HCT116 (cell line): ENCODE measurements around the gene UBA6. TPM values are rescaled to one million over a fixed set of nuclear protein-coding genes. Genes with fewer than 3 reads are reported as not detected.

ENCODE experiments used
- ATAC-seq: fragments of 200-7000 bp; cut with Tn5 transposase; 2 replicates; pipeline ENCODE4 v1.9.1; 2020; ENCODE audit warnings: mild to moderate bottlenecking, moderate library complexity
- BruUV-seq: library from RNA; stranded (reverse); fragments of 400-500 nt; replicated peaks from 2 replicates; lab custom pipeline; 2021; lab: Mats Ljungman, UMichigan
- CTCF ChIA-PET: fragments of 300-600 bp; sonication (Branson Sonifier 250); formaldehyde crosslinking; loops from one replicate; lab custom pipeline; 2021; ENCODE audit warnings: antibody characterized with exemption; lab: Charles Lee
- POLR2A ChIA-PET: fragments of 300-600, 350-600 bp; sonication (Branson Sonifier 250); formaldehyde crosslinking; loops from one replicate; lab custom pipeline; 2021; ENCODE audit warnings: antibody characterized with exemption; lab: Charles Lee
- RAD21 ChIA-PET, 2 experiments: fragments of 300-600 bp; sonication (Branson Sonifier 250); formaldehyde crosslinking; loops; one replicate each; lab custom pipeline; 2023; ENCODE audit warnings: low total read pairs in 2 of 2; ENCODE audit not compliant: uncharacterized antibody in 2 of 2, unreplicated experiment in 2 of 2, low non-redundant PET in 1 of 2; lab: Charles Lee
- DNase-seq: peaks from one replicate; pipeline ENCODE4 v3.0.0-alpha.2; 2010; ENCODE audit warnings: low read depth, low spot score
- H2AFZ ChIP-seq: fragments of 200-600 bp; shearing (Covaris generic), sonication (generic); 2 replicates; pipeline ENCODE4 v1.6.1; 2017; ENCODE audit warnings: low read depth, mixed run types, mixed read lengths, antibody characterized with exemption, low read length; ENCODE audit not compliant: poor library complexity, severe bottlenecking
- H3K27ac ChIP-seq: 2 replicates; pipeline ENCODE4 v1.5.1; 2012; ENCODE audit warnings: low read depth, low read length
- H3K27me3 ChIP-seq: fragments of 200-600 bp; sonication (generic); 2 replicates; pipeline ENCODE4 v1.6.1; 2016; ENCODE audit warnings: mixed run types, low read length, mixed read lengths; ENCODE audit not compliant: insufficient read depth
- H3K36me3 ChIP-seq, 2 experiments: fragments of 200-500 bp in 1 of 2; fragments of 200-600 bp in 1 of 2; sonication (Bioruptor generic) in 1 of 2; sonication (generic) in 1 of 2; 2 replicates each; pipeline versions ENCODE4 v1.5.1 to v1.6.1; 2014 to 2016; ENCODE audit warnings: low read length in 2 of 2, inconsistent platforms in 1 of 2, mixed read lengths in 1 of 2, mixed run types in 1 of 2; ENCODE audit not compliant: insufficient read depth in 2 of 2, control insufficient read depth in 1 of 2
- H3K4me1 ChIP-seq, 2 experiments: fragments of 200-600 bp in 1 of 2; sonication (generic) in 1 of 2; 2 replicates each; pipeline versions ENCODE4 v1.5.1 to v1.6.1; 2012 to 2017; ENCODE audit warnings: low read length in 2 of 2, inconsistent platforms in 1 of 2, mild to moderate bottlenecking in 1 of 2, mixed read lengths in 1 of 2, mixed run types in 1 of 2, moderate library complexity in 1 of 2; ENCODE audit not compliant: insufficient read depth in 2 of 2, control insufficient read depth in 1 of 2
- H3K4me2 ChIP-seq: fragments of 200-600 bp; sonication (generic); 2 replicates; pipeline ENCODE4 v1.6.1; 2017; ENCODE audit warnings: mixed run types, low read length, mixed read lengths
- H3K4me3 ChIP-seq, 2 experiments: fragments of 200-600 bp in 1 of 2; sonication (generic) in 1 of 2; replicated peaks in 1 of 2; 2 replicates each; pipeline ENCODE4 v1.5.1; 2011 to 2016; ENCODE audit warnings: low read length in 2 of 2, control low read depth in 1 of 2, low read depth in 1 of 2, mild to moderate bottlenecking in 1 of 2, mixed read lengths in 1 of 2, mixed run types in 1 of 2
- H3K79me2 ChIP-seq: fragments of 200-600 bp; sonication (generic); 2 replicates; pipeline ENCODE4 v1.6.1; 2017; ENCODE audit warnings: mild to moderate bottlenecking, mixed run types, low read length, moderate library complexity, mixed read lengths; ENCODE audit not compliant: insufficient read depth
- H3K9ac ChIP-seq: fragments of 200-600 bp; sonication (generic); 2 replicates; pipeline ENCODE4 v1.6.1; 2016; ENCODE audit warnings: low read length, mixed read lengths
- H3K9me2 ChIP-seq: fragments of 200-600 bp; sonication (generic), shearing (Covaris generic); 2 replicates; pipeline ENCODE4 v1.6.1; 2017; ENCODE audit warnings: mixed run types, mild to moderate bottlenecking, moderate library complexity; ENCODE audit not compliant: insufficient read depth
- H3K9me3 ChIP-seq, 2 experiments: fragments of 200-500 bp in 1 of 2; fragments of 200-600 bp in 1 of 2; sonication (Bioruptor generic) in 1 of 2; sonication (generic) in 1 of 2; 2 replicates each; pipeline ENCODE4 v1.6.1; 2014 to 2017; ENCODE audit warnings: low read length in 2 of 2, mixed read lengths in 2 of 2, inconsistent platforms in 1 of 2, low read depth in 1 of 2, mild to moderate bottlenecking in 1 of 2, mixed run types in 1 of 2, moderate library complexity in 1 of 2; ENCODE audit not compliant: control insufficient read depth in 1 of 2, insufficient read depth in 1 of 2
- H4K20me1 ChIP-seq: fragments of 200-600 bp; sonication (generic), shearing (Covaris generic); 2 replicates; pipeline ENCODE4 v1.6.1; 2017; ENCODE audit warnings: mixed run types, mild to moderate bottlenecking, moderate library complexity; ENCODE audit not compliant: insufficient read depth
- CEBPB ChIP-seq: IDR thresholded peaks from 2 replicates; pipeline ENCODE4 v1.6.1; 2012; ENCODE audit warnings: low read depth
- EZH2 ChIP-seq: fragments of 200-600 bp; sonication (generic); IDR thresholded peaks from 2 replicates; pipeline ENCODE4 v1.6.1; 2017; ENCODE audit warnings: antibody characterized with exemption, mixed run types
- MAX ChIP-seq: IDR thresholded peaks from 2 replicates; pipeline ENCODE4 v1.6.1; 2012
- POLR2A ChIP-seq: IDR thresholded peaks from 2 replicates; pipeline ENCODE4 v1.7.0; 2011; ENCODE audit warnings: borderline replicate concordance; ENCODE audit not compliant: insufficient read depth, insufficient read length; ENCODE audit errors: extremely low read depth
- RAD21 ChIP-seq: IDR thresholded peaks from 2 replicates; pipeline ENCODE4 v1.6.1; 2012; ENCODE audit warnings: low read depth, mild to moderate bottlenecking
- REST ChIP-seq: IDR thresholded peaks from 2 replicates; pipeline ENCODE4 v1.6.1; 2012; ENCODE audit warnings: low read depth
- ZBTB33 ChIP-seq: IDR thresholded peaks from 2 replicates; pipeline ENCODE4 v1.6.1; 2011; ENCODE audit warnings: mild to moderate bottlenecking, low read length, moderate library complexity; ENCODE audit not compliant: insufficient replicate concordance; ENCODE audit errors: extremely low read depth
- ZFX ChIP-seq: fragments of 450-650 bp; IDR thresholded peaks from 2 replicates; pipeline ENCODE4 v1.6.1; 2017
- intact Hi-C: fragments of 100-400 bp; cut with micrococcal nuclease; formaldehyde crosslinking; loops from 2 replicates; pipeline ENCODE4 v1.10.0; 2022
- total RNA-seq: library from RNA; stranded (reverse); gene quantifications from one replicate; pipeline ENCODE4 v1.2.1, GENCODE V29; 2021; ENCODE audit not compliant: unreplicated experiment

Gene UBA6
- total RNA-seq, 1 experiment from 2014 or later, result 98.9 TPM

DNA sequence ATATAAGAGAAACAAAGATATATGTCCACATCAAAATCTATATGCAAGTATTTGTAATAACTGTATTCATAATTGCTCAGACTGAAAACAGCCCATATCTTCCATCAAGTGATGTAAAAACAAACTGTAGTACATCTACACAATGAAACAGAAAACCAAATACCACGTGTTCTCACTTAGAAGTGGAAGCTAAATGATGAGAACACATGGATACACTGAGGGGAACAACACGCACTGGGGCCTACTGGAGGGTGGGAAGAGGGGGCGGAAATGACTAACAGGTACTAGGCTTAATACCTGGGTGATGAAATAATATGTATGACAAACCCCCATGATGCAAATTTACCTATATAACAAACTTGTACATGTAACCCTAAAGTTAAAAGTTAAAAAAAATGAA, 42.7 kb downstream of the UBA6 start (continued):
- TF ChIP-seq REST, result no peak
- no peak for TF ChIP-seq ZFX
- no peak for TF ChIP-seq CEBPB

- no TSS peak for BruUV-seq
- intact Hi-C loops, result no loop called here
- Histone ChIP-seq H3K36me3 (no peaks in the 10 kb centered on the region), H3K9ac (no peak overlapping the region), H3K4me1 (no peaks in the 10 kb centered on the region), H3K27me3 (no peaks in the 10 kb centered on the region), H3K4me2 (no peak overlapping the region), H3K9me2 (no peaks in the 10 kb centered on the region), H4K20me1 (no peaks in the 10 kb centered on the region; the same call in 1 of the 2 replicates), H2AFZ (no peak overlapping the region), H3K79me2 (no peaks in the 10 kb centered on the region), H3K27ac (no peak overlapping the region), H3K4me3 (no peak overlapping the region), H3K9me3 (no peaks in the 10 kb centered on the region)
- ChIA-PET CTCF (interaction anchor here (1.1 kb wide), 1 partner anchor 40 kb away, joined by 3 read pairs; no protein-coding TSS in a partner anchor), RAD21 (no interaction called here), POLR2A (no interaction called here)
- TF ChIP-seq RAD21, result no peak
- TF ChIP-seq ZBTB33, result no peak
- no peak for TF ChIP-seq POLR2A
- no peak for TF ChIP-seq REST
- TF ChIP-seq MAX, result no peak
- no peak for TF ChIP-seq EZH2
- TF ChIP-seq ZFX, result no peak
- ATAC-seq (no peak), DNase-seq (no peak)
Measured at GRCh38 chr4:67651536-67651935, 49.4 kb downstream of the UBA6 start.
